Esophagus mucosa (tissue), 1 donor: ENCODE results near the gene ENSA. TPM values are rescaled to one million over a fixed set of nuclear protein-coding genes. Genes with fewer than 3 reads are reported as not detected.
"Not testable (repeated sequence)": the region's sequence is repeated elsewhere in the genome, so short reads cannot be mapped to it uniquely, and the experiment has no call there.

Experiments used
- ATAC-seq: fragments of 200-7000 bp; cut with Tn5 transposase; one replicate; pipeline ENCODE4 v1.9.1; 2020
- total RNA-seq: library from RNA; stranded (reverse); gene quantifications from one replicate; pipeline ENCODE4 v1.2.4, GENCODE V29; 2023
- donor health status: DM: yes; HTN: yes; CAD: no.

Gene ENSA
- total RNA-seq, 1 donor from 2014 or later: 329 TPM

DNA sequence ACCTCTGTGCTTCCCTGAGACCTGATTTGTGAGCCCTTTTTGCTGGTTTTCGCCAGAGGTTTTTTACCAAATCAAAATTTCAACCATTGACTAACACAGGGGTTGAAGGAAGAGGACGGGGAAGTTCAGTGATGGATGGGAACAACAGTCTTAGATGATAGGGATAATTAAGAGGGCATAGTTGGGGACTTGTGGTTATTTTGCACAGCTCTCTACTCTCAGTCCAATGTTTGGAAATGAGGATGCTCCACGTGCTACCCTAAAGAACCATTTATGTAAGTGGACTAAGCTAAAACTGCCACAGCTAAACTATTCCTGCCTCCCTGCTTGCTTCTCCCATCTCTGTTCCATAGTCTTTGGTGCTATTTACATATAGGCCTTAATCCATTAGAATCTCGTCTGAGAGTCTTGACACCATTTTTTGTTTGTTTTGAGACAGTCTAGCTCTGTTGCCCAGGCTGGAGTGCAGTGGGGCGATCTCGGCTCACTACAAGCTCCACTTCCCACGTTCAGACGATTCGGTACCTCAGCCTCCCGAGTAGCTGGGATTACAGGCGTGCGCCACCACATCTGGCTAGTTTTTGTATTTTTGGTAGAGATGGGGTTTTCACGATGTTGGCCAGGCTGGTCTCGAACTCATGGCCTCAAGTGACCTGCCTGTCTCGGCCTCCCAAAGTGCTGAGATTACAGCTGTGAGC, 49.3 kb downstream of the ENSA start:
- no peak for ATAC-seq

DNA sequence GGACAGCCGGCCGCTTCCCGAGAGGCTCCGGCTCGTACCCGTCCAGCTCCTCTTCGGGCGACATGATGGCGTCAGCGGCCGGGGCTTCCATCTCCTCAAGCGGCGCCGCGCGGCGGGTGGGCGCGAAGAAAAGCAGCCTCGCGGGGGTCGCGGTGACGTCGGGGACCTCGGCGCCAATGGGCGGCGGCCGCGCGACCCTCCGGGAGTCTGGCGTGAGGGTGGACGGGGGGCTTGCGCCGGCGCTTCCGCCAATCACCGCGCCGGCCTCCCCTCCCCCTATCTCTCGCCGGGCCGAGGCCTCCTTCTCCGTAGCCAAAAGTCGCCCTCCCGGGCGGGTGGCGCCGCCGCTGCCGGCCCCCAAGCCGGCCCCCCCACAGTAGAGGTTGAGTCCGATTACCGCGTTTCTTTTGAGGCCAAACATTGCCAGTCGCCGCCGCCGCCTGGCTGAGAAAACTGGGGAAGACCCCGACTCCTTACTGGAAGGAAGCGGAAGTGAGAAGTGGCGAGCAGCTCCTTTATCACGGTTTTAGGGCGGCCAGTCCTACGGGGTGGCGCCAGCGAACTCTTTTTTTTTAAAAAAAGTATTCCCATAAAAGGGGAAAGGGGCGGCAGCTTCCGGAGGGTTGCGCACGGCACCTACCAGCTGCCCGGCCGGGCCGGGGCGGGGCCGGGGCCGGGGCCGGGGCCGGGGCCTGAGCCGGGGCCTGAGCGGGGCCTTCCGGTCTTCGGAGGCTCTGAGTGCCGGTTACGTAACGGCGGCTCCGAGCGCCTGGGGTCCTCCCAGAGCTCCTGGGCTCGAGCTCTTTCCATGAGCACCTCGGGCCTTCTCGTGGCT, 50.1 kb downstream of the ENSA start, which contains the start of gene MCL1:
Gene MCL1, minus strand, starts transcription at position 501 of the 835 bp plus-strand sequence. Its CDS starts 80 bp downstream, at position 421.
- ATAC-seq: peak; percentile 81

- ATAC-seq: peak; percentile 50
These were observed 50.9 kb downstream of the ENSA start for GRCh38 chr1:150578272-150579109.

DNA sequence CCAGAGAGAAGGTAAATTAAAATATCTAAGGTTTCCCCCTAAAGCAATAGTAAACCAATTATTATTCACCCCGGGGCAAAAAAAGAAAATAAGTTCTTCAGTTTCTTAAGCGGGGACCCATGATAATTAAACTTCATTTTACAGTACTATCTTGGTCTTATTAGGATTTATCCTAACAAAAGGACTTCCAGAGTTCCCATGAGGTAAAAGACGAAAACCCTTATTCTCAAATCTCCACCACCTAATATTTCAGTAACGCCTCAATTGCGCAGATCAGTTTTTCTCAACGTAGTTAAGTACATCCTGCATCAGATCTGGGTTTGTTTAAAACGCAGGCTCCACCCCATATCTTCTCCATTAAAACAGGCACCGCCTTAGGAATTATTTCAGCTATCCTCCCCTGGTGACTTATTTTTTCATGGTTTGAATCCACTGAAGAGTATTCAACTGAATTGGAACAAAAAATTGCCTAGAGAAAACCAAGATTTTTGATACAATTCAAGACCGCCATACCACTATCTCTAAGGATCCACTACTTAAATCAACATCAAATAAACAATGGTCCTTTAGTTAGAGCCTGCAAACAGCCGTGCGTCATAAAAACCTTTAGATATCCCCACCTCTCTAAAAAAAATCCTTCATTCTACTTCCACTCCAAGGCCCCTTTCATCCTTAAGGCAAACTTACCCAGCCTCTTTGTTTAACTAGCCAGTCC, 51.7 kb downstream of the ENSA start:
- no peak for ATAC-seq

- peak; percentile 24 for ATAC-seq
These were observed 52.4 kb downstream of the ENSA start for GRCh38 chr1:150576794-150577556.

- no peak for ATAC-seq
These were observed 53.1 kb downstream of the ENSA start for GRCh38 chr1:150576367-150576711.

GRCh38 chr1:150575518-150576366, 53.7 kb downstream of the ENSA start:
- ATAC-seq: no peak

DNA sequence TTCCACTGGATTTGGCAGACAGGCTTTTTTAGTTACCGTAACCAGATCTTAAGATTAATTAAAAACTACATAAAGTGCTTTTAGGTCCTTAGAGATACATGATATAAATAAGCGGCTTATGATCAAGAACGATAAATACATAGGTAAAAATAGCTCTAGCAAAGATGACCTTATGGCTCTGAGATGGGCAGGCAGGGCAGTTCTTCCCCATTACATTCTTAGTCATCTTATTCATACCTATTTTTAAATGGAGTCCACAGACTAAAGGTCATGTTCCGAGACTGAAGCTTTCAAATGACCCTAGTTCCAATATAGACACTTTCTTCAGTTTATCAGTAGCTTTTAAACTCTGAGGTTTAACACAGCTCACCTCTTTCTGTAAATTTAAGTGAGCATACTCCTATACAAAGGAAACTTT, 54.3 kb downstream of the ENSA start:
- no peak for ATAC-seq

- ATAC-seq: no peak
These were observed 54.9 kb downstream of the ENSA start for GRCh38 chr1:150574260-150575071.

GRCh38 chr1:150573648-150574071, 55.8 kb downstream of the ENSA start:
- not testable (repeated sequence) for ATAC-seq

DNA sequence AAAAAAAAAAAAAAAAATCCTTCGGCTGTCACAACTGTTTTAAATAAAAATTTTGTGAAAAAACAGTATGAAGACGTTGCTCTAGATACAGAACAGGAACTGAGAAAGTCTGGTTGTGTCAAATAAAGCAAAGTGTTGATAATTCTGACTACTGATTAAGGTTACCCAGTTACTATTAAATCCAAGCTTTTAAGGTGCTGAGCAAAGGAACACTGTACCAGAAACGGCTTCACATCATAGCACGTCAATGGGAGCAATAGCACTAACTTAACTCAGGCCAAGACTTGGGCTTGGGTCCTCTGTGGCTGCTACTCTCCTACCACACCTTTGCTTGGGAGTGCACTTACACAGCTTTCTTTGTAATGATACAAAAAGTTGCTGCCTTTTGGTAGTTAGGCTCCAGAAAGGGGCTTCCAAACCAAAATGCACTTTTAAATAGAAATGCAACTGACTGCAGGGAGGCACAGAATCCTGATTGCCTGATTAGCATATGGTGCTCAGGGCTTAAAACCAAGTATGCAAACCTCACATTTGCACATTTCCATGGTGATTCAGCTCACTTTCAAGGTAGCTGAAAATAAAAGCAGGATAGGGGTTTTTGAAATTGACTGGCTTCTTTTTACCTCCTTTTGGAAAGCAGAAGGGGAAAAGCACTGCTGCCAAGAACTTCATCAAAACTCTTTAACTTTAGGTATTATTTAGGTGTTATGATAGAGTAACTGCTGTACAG, 56.3 kb downstream of the ENSA start:
- ATAC-seq: no peak

Other genes starting within 250 kb of the ENSA start
- 20.3 TPM for gene TARS2, start 142.2 kb downstream of the ENSA start, total RNA-seq
- gene ECM1, start 121.5 kb downstream of the ENSA start, total RNA-seq: 438 TPM
- gene FALEC, start 113.9 kb downstream of the ENSA start, total RNA-seq: 1.6 TPM
- 42.9 TPM for gene ADAMTSL4, start 80.2 kb downstream of the ENSA start, total RNA-seq
- 169 TPM for gene MCL1, start 50.0 kb downstream of the ENSA start, total RNA-seq
- gene GOLPH3L, start 67.5 kb upstream of the ENSA start, total RNA-seq: 30.2 TPM
- gene HORMAD1, start 91.3 kb upstream of the ENSA start, total RNA-seq: 11.1 TPM
- 19.6 TPM for gene CTSS, start 136.2 kb upstream of the ENSA start, total RNA-seq
- 7.7 TPM for gene CTSK, start 178.6 kb upstream of the ENSA start, total RNA-seq
- 17.7 TPM for gene ARNT, start 247.0 kb upstream of the ENSA start, total RNA-seq